ENCODE data around the gene SORD. TPM values are rescaled to one million over a fixed set of nuclear protein-coding genes. Genes with fewer than 3 reads are reported as not detected.

SORD gene
- total RNA-seq, 1 donor from 2014 or later = 54.8 TPM

DNA sequence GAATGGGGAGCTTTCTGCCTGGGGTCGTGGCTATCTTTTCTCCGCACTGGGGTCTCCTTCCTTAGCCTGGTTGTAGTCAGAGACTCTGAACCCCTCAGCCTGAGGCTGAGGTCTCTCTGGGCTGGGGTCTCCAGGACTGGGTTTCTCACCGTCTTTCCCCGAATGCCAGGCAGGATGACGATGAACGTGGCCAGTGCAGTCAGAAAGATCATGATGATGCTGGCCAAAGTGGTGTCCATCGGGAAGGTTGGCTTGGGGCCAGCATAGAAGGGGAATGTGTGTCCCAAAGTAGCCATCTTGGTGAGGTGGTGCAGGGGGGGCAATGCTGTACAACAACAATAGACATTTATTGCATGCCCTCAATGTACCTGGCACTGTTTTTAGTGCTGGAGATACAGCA lies 99.7 kb downstream of the SORD start:
- peaks cover 76% of the 10 kb centered on the region for H3K27me3 Mint-ChIP-seq (ENCODE audit: low read depth)
- peaks cover 6% of the 10 kb centered on the region for H3K4me1 Mint-ChIP-seq
- TF ChIP-seq, protein P1, sequence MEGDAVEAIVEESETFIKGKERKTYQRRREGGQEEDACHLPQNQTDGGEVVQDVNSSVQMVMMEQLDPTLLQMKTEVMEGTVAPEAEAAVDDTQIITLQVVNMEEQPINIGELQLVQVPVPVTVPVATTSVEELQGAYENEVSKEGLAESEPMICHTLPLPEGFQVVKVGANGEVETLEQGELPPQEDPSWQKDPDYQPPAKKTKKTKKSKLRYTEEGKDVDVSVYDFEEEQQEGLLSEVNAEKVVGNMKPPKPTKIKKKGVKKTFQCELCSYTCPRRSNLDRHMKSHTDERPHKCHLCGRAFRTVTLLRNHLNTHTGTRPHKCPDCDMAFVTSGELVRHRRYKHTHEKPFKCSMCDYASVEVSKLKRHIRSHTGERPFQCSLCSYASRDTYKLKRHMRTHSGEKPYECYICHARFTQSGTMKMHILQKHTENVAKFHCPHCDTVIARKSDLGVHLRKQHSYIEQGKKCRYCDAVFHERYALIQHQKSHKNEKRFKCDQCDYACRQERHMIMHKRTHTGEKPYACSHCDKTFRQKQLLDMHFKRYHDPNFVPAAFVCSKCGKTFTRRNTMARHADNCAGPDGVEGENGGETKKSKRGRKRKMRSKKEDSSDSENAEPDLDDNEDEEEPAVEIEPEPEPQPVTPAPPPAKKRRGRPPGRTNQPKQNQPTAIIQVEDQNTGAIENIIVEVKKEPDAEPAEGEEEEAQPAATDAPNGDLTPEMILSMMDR (conservative IDR thresholded peaks at IDR 0.05) = no peak
- no peaks in the 10 kb centered on the region for H3K36me3 Mint-ChIP-seq (ENCODE audit: low read depth)
- no peak overlapping the region for H3K4me3 Mint-ChIP-seq
- peaks cover 4% of the 10 kb centered on the region for H3K9me3 Mint-ChIP-seq
- no peak for DNase-seq (ENCODE audit: low read depth, low spot score)
- H3K27ac Mint-ChIP-seq (ENCODE audit: unreplicated experiment) = no peak overlapping the region

DNA sequence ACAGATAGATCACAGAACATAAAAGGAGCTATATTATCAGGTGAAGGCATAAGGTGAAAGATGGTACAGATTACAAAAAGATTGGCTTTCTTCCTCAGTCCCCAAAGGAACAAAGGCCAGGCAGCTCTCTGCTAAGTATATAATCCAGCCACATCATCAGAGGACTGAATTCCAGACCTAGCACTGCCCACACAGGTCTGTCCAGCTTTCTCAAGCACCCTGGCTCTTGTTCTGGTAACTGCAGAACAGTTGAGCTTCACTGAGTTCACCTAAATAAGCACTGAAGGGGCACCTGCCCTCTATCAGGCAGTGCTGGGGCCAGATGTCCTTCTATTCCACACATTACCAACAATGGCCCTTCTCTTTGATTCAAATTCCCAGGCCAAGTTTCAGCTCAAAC lies 100.4 kb downstream of the SORD start:
- Mint-ChIP-seq H3K27ac (ENCODE audit: unreplicated experiment) (no peak overlapping the region), H3K36me3 (ENCODE audit: low read depth) (no peaks in the 10 kb centered on the region), H3K4me1 (peaks cover 2% of the 10 kb centered on the region), H3K4me3 (no peak overlapping the region), H3K27me3 (ENCODE audit: low read depth) (peaks cover 76% of the 10 kb centered on the region), H3K9me3 (no peaks in the 10 kb centered on the region)
- no peak for DNase-seq (ENCODE audit: low read depth, low spot score)
- TF ChIP-seq, protein P1 (conservative IDR thresholded peaks at IDR 0.05) = no peak

- H3K4me1 Mint-ChIP-seq = peaks cover 12% of the 10 kb centered on the region
- TF ChIP-seq, protein P1 (conservative IDR thresholded peaks at IDR 0.05) = peak; percentile 73
- peaks cover 93% of the 10 kb centered on the region for H3K27me3 Mint-ChIP-seq (ENCODE audit: low read depth)
- H3K27ac Mint-ChIP-seq (ENCODE audit: unreplicated experiment) = no peak overlapping the region
- H3K4me3 Mint-ChIP-seq = no peak overlapping the region
- H3K36me3 Mint-ChIP-seq (ENCODE audit: low read depth) = no peaks in the 10 kb centered on the region
- H3K9me3 Mint-ChIP-seq = no peaks in the 10 kb centered on the region
- DNase-seq (ENCODE audit: low read depth, low spot score) = no peak
Observed at GRCh38 chr15:45126535-45127158, 103.7 kb downstream of the SORD start.

Other genes with a start within 250 kb of the SORD start
- gene TERB2, start 66.5 kb upstream of the SORD start, total RNA-seq = not detected in 2 replicates
- 0.02 TPM in 1 of 2 replicates, not detected in the other for gene DUOX2, start 91.0 kb downstream of the SORD start, total RNA-seq
- gene DUOXA2, start 91.1 kb downstream of the SORD start, total RNA-seq = not detected in 2 replicates
- not detected in 2 replicates for gene DUOXA1, start 106.7 kb downstream of the SORD start, total RNA-seq
- gene DUOX1, start 106.8 kb downstream of the SORD start, total RNA-seq = not detected in 2 replicates
- gene SHF, start 164.8 kb downstream of the SORD start, total RNA-seq = 55.0 and 59.0 TPM in 2 replicates
- not detected in 2 replicates for gene SLC28A2, start 229.0 kb downstream of the SORD start, total RNA-seq